Measurements from ENCODE around the gene SNX4.
A peak's percentile ranks its signal among the peaks of the same experiment; 100 is the strongest.

The SNX4 gene

DNA sequence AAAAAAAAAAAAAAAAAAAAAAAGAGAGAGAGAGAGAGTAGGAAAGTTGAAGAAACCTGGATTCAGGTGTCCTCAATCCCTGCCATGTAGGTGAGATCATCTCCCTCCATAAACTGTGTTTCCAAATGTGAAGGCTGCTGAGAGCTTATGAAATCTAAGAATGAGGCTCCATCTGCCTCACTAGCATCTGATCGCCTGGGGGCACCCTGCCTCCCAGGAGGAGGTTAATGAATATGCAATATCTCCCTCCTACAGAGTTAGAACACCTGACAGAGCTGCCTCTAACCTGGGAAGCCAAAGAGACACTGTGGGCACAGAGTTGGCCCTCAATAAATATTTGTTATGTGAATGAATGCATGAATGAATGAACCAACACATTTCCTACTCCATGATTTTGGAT, 121.0 kb downstream of the SNX4 start:
- DNase-seq, result peak; percentile 8
